SK-N-SH (cell line): ENCODE measurements around the gene IGF2BP2. TPM values are rescaled to one million over a fixed set of nuclear protein-coding genes. Genes with fewer than 3 reads are reported as not detected.

Experiments used
- CTCF ChIA-PET: fragments of 300-600, 350-600 bp; formaldehyde crosslinking; extraction: SDS; loops from one replicate; lab custom pipeline; 2021; lab: Yijun Ruan, JAX
- POLR2A ChIA-PET: fragments of 350-600 bp; sonication (Branson Sonifier 250); formaldehyde crosslinking; extraction: SDS; loops from one replicate; lab custom pipeline; 2020; ENCODE audit warnings: antibody characterized with exemption, inconsistent platforms; lab: Yijun Ruan, JAX
- DNase-seq: peaks from one replicate; pipeline ENCODE4 v3.0.0; 2012
- H2AFZ ChIP-seq: fragments of 200-600 bp; sonication (generic); 2 replicates; pipeline ENCODE4 v1.8.1; 2016; ENCODE audit warnings: antibody characterized with exemption, mild to moderate bottlenecking, low read depth
- H3F3A ChIP-seq: fragments of 200-600 bp; sonication (generic); replicated peaks from 2 replicates; pipeline ENCODE3; 2016; ENCODE audit warnings: antibody characterized with exemption, mild to moderate bottlenecking; ENCODE audit not compliant: insufficient read depth
- H3K27ac ChIP-seq, 2 experiments: fragments of 200-500 bp in 1 of 2; fragments of 200-600 bp in 1 of 2; sonication (Bioruptor generic) in 1 of 2; sonication (generic), shearing (Covaris generic) in 1 of 2; 2 replicates each; pipeline versions ENCODE4 v1.5.1 to v1.6.1; 2014 to 2016; ENCODE audit warnings: low read depth in 2 of 2, inconsistent platforms in 1 of 2, low read length in 1 of 2, mild to moderate bottlenecking in 1 of 2, mixed read lengths in 1 of 2
- H3K27me3 ChIP-seq: fragments of 200-600 bp; sonication (generic), shearing (Covaris generic); 2 replicates; pipeline ENCODE4 v1.6.1; 2016; ENCODE audit warnings: mixed run types; ENCODE audit not compliant: insufficient read depth
- H3K36me3 ChIP-seq, 2 experiments: fragments of 200-500 bp in 1 of 2; fragments of 200-600 bp in 1 of 2; sonication (Bioruptor generic) in 1 of 2; sonication (generic) in 1 of 2; replicated peaks in 1 of 2; 2 replicates each; pipeline versions ENCODE3 to v1.5.1; 2014 to 2016; ENCODE audit warnings: low read length in 1 of 2, mild to moderate bottlenecking in 1 of 2; ENCODE audit not compliant: insufficient read depth in 2 of 2, control insufficient read depth in 1 of 2
- H3K4me1 ChIP-seq, 2 experiments: fragments of 200-500 bp in 1 of 2; fragments of 200-600 bp in 1 of 2; sonication (Bioruptor generic) in 1 of 2; sonication (generic), shearing (Covaris generic) in 1 of 2; 2 replicates each; pipeline versions ENCODE4 v1.5.1 to v1.6.1; 2014 to 2016; ENCODE audit warnings: low read depth in 1 of 2, low read length in 1 of 2, mixed run types in 1 of 2; ENCODE audit not compliant: insufficient read depth in 2 of 2, control insufficient read depth in 1 of 2
- H3K4me2 ChIP-seq: fragments of 200-600 bp; sonication (generic), shearing (Covaris generic); 2 replicates; pipeline ENCODE4 v1.6.1; 2017; ENCODE audit warnings: mixed run types
- H3K4me3 ChIP-seq, 2 experiments: fragments of 200-500 bp in 1 of 2; fragments of 200-600 bp in 1 of 2; sonication (Bioruptor generic) in 1 of 2; sonication (generic), shearing (Covaris generic) in 1 of 2; 2 replicates each; pipeline versions ENCODE4 v1.5.1 to v1.8.1; 2014 to 2016; ENCODE audit warnings: low read depth in 2 of 2, inconsistent platforms in 1 of 2, low read length in 1 of 2, mild to moderate bottlenecking in 1 of 2, mixed read lengths in 1 of 2, moderate library complexity in 1 of 2
- H3K79me2 ChIP-seq: fragments of 200-600 bp; sonication (generic); 2 replicates; pipeline ENCODE4 v1.8.1; 2017; ENCODE audit warnings: mild to moderate bottlenecking; ENCODE audit not compliant: insufficient read depth
- H3K9ac ChIP-seq: fragments of 200-600 bp; sonication (generic); 2 replicates; pipeline ENCODE4 v1.6.1; 2017; ENCODE audit warnings: mixed run types
- H3K9me2 ChIP-seq: fragments of 200-600 bp; sonication (generic); 2 replicates; pipeline ENCODE4 v1.6.1; 2017; ENCODE audit warnings: mixed run types
- H3K9me3 ChIP-seq: fragments of 200-600 bp; sonication (generic); 2 replicates; pipeline ENCODE4 v1.6.1; 2017; ENCODE audit warnings: mixed run types, mild to moderate bottlenecking, moderate library complexity
- H4K20me1 ChIP-seq: fragments of 200-600 bp; sonication (generic); 2 replicates; pipeline ENCODE4 v1.6.1; 2017; ENCODE audit warnings: mild to moderate bottlenecking, mixed run types; ENCODE audit not compliant: insufficient read depth
- CHD2 ChIP-seq: fragments of 150-350 bp; IDR thresholded peaks from 2 replicates; pipeline ENCODE4 v1.6.1; 2018; ENCODE audit warnings: low read length; ENCODE audit not compliant: partially characterized antibody
- ELF1 ChIP-seq: IDR thresholded peaks from 2 replicates; pipeline ENCODE4 v1.4.0; 2012
- EP300 ChIP-seq, 2 experiments: IDR thresholded peaks; 2 replicates each; pipeline versions ENCODE4 v1.4.0 to v1.6.1; 2012; ENCODE audit warnings: borderline replicate concordance in 1 of 2, low read depth in 1 of 2, low read length in 1 of 2
- FOXJ3 ChIP-seq: sonication (generic); formaldehyde crosslinking; IDR thresholded peaks from 2 replicates; pipeline ENCODE4 v1.5.1; 2020; ENCODE audit warnings: mild to moderate bottlenecking, missing genetic modification reagents
- GABPA ChIP-seq: IDR thresholded peaks from 2 replicates; pipeline ENCODE4 v1.4.0; 2012; ENCODE audit warnings: low read depth, mild to moderate bottlenecking
- GATA2 ChIP-seq: sonication (generic); formaldehyde crosslinking; IDR thresholded peaks from 2 replicates; pipeline ENCODE4 v1.5.0; 2020; ENCODE audit warnings: mild to moderate bottlenecking, missing genetic modification reagents
- MEF2A ChIP-seq: IDR thresholded peaks from 2 replicates; pipeline ENCODE4 v1.4.0; 2012; ENCODE audit warnings: low read depth, borderline replicate concordance
- NFIC ChIP-seq: IDR thresholded peaks from 2 replicates; pipeline ENCODE4 v1.4.0; 2012; ENCODE audit warnings: borderline replicate concordance
- POLR2AphosphoS5 ChIP-seq: IDR thresholded peaks from 2 replicates; pipeline ENCODE4 v1.6.1; 2012; ENCODE audit warnings: low read depth, low read length
- RAD21 ChIP-seq: IDR thresholded peaks from 2 replicates; pipeline ENCODE4 v1.6.1; 2012; ENCODE audit warnings: mild to moderate bottlenecking, low read length
- RCOR1 ChIP-seq: fragments of 150-350 bp; IDR thresholded peaks from 2 replicates; pipeline ENCODE4 v1.6.1; 2017; ENCODE audit warnings: antibody characterized with exemption, low read length
- RFX5 ChIP-seq: IDR thresholded peaks from 2 replicates; pipeline ENCODE4 v1.6.1; 2012; ENCODE audit warnings: mild to moderate bottlenecking, improper control_type of control experiment, low read length
- SIN3A ChIP-seq: IDR thresholded peaks from 2 replicates; pipeline ENCODE4 v1.6.1; 2012; ENCODE audit warnings: low read depth, mild to moderate bottlenecking, low read length, moderate library complexity, borderline replicate concordance
- TEAD4 ChIP-seq: IDR thresholded peaks from 2 replicates; pipeline ENCODE4 v1.4.0; 2012; ENCODE audit warnings: mild to moderate bottlenecking, borderline replicate concordance; ENCODE audit not compliant: insufficient read depth
- WGBS: methylation state at CpG from one replicate; pipeline ENCODE4 v1.1.6; 2017; ENCODE audit warnings: low lambda C conversion rate; 5-methylcytosine and 5-hydroxymethylcytosine counted together
- polyA plus RNA-seq, 3 experiments: library from polyadenylated mRNA; depleted of rRNA; stranded (reverse); fragments of >200 nt; gene quantifications; 2 replicates each; pipeline ENCODE4 v1.2.3, GENCODE V29; 2012
- TF ChIP-seq, protein P1 (sequence below): IDR thresholded peaks from 2 replicates; pipeline ENCODE4 v1.4.0; 2012; ENCODE audit warnings: low read depth
- TF ChIP-seq, protein P2 (sequence below): IDR thresholded peaks from 2 replicates; pipeline ENCODE4 v1.6.1; 2012; ENCODE audit warnings: mild to moderate bottlenecking, low read depth, low read length, moderate library complexity
- TF ChIP-seq, protein P3 (sequence below): IDR thresholded peaks from 2 replicates; pipeline ENCODE4; 2012
- TF ChIP-seq, protein P4 (sequence below): fragments of 150-350 bp; IDR thresholded peaks from 2 replicates; pipeline ENCODE4 v1.6.1; 2016; ENCODE audit warnings: mild to moderate bottlenecking, low read depth, low read length

The IGF2BP2 gene
- polyA plus RNA-seq, 1 of the 3 experiments (the other 2 are of a cell fraction), result 5.4 TPM

DNA sequence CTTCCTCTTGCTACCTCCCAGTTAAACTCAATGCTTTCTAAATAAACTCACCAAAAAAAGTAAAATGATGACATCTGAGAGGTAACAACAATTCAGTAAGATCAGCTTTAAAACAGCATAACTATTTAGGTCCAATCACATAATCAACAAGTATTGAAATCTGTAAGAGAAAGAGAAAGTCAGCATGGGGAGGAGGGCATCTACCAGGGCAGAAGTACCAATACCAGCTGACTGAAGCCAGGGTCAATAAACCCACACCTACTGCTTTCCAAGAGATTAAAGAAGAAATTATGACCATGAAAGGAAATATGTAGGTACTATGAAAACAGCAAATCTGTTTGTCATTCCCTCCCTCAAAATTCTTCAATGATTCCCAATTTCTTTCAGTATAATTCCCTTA, 42.2 kb upstream of the IGF2BP2 start (continued):
- TF ChIP-seq RCOR1 (no peak), RFX5 (no peak), MEF2A (no peak), TEAD4 (no peak), GATA2 (CRISPR knock-in tag) (no peak), SIN3A (no peak)

DNA sequence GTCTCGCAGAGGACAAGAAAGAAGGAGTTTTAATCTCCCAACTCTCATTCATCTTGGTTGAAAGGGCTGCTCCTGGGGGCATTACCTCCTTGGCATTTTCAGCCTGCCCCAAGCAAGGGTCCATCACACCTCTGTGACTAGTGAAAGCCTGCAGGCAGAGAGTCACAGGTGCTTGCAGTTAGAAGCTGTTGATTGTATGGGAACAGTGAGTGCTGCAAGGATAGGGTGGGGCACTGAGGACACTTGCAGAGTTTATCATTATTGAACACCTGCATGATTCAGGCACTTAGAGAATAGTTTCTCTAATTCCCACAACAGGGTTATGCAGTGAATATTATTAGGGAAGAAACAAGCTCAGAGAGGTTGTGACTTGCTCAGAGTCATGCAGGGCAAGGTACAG, 41.7 kb upstream of the IGF2BP2 start:
- CTCF ChIA-PET, result interaction anchor here (1.1 kb wide), 1 partner anchor 77 kb away, joined by 3 read pairs; no protein-coding TSS in a partner anchor
- no peak overlapping the region for H3K9ac ChIP-seq
- H3K36me3 ChIP-seq, result no peaks in the 10 kb centered on the region
- POLR2A ChIA-PET, result no interaction called here
- H4K20me1 ChIP-seq, result no peaks in the 10 kb centered on the region
- no peaks in the 10 kb centered on the region for H3K4me1 ChIP-seq
- H3K27me3 ChIP-seq, result peaks cover 8% of the 10 kb centered on the region; the same call in 1 of the 2 replicates
- no peak overlapping the region for H3K4me2 ChIP-seq
- no peaks in the 10 kb centered on the region for H3F3A ChIP-seq
- H3K4me3 ChIP-seq, result no peak overlapping the region
- H3K27ac ChIP-seq, result no peak overlapping the region
- H3K9me3 ChIP-seq, result no peaks in the 10 kb centered on the region
- H3K79me2 ChIP-seq, result no peaks in the 10 kb centered on the region
- no peaks in the 10 kb centered on the region for H3K9me2 ChIP-seq
- WGBS, result 60% methylated on average over 1 of the region's 1 CpG
- DNase-seq, result no peak
- no peak overlapping the region for H2AFZ ChIP-seq
- TF ChIP-seq EP300 (IDR thresholded peaks at IDR 0.05; ENCODE audit: borderline replicate concordance in 1 of 2, low read depth in 1 of 2, low read length in 1 of 2) (no peak), NFIC (no peak), GATA2 (CRISPR knock-in tag) (no peak), RAD21 (no peak)
- TF ChIP-seq, protein P1, sequence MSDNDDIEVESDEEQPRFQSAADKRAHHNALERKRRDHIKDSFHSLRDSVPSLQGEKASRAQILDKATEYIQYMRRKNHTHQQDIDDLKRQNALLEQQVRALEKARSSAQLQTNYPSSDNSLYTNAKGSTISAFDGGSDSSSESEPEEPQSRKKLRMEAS, result no peak
- TF ChIP-seq, protein P2, sequence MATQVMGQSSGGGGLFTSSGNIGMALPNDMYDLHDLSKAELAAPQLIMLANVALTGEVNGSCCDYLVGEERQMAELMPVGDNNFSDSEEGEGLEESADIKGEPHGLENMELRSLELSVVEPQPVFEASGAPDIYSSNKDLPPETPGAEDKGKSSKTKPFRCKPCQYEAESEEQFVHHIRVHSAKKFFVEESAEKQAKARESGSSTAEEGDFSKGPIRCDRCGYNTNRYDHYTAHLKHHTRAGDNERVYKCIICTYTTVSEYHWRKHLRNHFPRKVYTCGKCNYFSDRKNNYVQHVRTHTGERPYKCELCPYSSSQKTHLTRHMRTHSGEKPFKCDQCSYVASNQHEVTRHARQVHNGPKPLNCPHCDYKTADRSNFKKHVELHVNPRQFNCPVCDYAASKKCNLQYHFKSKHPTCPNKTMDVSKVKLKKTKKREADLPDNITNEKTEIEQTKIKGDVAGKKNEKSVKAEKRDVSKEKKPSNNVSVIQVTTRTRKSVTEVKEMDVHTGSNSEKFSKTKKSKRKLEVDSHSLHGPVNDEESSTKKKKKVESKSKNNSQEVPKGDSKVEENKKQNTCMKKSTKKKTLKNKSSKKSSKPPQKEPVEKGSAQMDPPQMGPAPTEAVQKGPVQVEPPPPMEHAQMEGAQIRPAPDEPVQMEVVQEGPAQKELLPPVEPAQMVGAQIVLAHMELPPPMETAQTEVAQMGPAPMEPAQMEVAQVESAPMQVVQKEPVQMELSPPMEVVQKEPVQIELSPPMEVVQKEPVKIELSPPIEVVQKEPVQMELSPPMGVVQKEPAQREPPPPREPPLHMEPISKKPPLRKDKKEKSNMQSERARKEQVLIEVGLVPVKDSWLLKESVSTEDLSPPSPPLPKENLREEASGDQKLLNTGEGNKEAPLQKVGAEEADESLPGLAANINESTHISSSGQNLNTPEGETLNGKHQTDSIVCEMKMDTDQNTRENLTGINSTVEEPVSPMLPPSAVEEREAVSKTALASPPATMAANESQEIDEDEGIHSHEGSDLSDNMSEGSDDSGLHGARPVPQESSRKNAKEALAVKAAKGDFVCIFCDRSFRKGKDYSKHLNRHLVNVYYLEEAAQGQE, result no peak

DNA sequence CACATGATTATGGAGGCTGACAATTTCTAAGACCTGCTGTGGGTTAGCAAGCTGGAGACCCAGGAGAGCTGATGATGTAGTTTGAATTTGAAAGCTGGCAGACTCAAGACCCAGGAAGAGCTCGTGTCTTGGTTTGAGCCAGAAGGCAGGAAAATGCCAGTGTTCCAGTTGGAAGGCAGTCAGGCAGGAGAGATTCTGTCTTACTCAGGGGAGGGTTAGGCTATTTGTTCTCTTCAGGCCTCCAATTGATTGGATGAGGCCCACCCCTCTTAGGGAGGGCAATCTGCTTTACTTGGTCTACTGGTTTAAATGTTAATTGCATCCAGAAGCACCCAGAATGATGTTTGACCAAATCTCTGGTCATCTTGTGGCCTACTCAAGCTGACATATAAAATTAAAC, 40.4 kb upstream of the IGF2BP2 start:
- DNase-seq, result no peak
- Histone ChIP-seq H3K9me3 (no peaks in the 10 kb centered on the region), H3K4me2 (no peak overlapping the region), H2AFZ (no peak overlapping the region), H3K4me1 (no peaks in the 10 kb centered on the region)
- CTCF ChIA-PET, result interaction anchor here (0.8 to 1.1 kb wide), 3 partner anchors 42 to 205 kb away, joined by 3 to 5 read pairs (median 3); no protein-coding TSS in a partner anchor
- 100% methylated on average over 1 of the region's 1 CpG for WGBS
- TF ChIP-seq CHD2 (no peak), FOXJ3 (CRISPR knock-in tag) (no peak), GABPA (no peak), ELF1 (no peak), TEAD4 (no peak), POLR2AphosphoS5 (no peak), RAD21 (no peak), SIN3A (no peak)
- TF ChIP-seq, protein P3, sequence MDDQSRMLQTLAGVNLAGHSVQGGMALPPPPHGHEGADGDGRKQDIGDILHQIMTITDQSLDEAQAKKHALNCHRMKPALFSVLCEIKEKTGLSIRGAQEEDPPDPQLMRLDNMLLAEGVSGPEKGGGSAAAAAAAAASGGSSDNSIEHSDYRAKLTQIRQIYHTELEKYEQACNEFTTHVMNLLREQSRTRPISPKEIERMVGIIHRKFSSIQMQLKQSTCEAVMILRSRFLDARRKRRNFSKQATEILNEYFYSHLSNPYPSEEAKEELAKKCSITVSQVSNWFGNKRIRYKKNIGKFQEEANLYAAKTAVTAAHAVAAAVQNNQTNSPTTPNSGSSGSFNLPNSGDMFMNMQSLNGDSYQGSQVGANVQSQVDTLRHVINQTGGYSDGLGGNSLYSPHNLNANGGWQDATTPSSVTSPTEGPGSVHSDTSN, result no peak
- TF ChIP-seq, protein P4, sequence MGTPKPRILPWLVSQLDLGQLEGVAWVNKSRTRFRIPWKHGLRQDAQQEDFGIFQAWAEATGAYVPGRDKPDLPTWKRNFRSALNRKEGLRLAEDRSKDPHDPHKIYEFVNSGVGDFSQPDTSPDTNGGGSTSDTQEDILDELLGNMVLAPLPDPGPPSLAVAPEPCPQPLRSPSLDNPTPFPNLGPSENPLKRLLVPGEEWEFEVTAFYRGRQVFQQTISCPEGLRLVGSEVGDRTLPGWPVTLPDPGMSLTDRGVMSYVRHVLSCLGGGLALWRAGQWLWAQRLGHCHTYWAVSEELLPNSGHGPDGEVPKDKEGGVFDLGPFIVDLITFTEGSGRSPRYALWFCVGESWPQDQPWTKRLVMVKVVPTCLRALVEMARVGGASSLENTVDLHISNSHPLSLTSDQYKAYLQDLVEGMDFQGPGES, result no peak
- TF ChIP-seq, all 33 proteins: peak for 0
- Histone ChIP-seq H3K36me3 (no peaks in the 10 kb centered on the region), H3K9ac (no peak overlapping the region), H4K20me1 (no peaks in the 10 kb centered on the region), H3K79me2 (no peaks in the 10 kb centered on the region), H3K27me3 (0 out of 2 replicates have a peak, but pooled peaks cover 8% of the 10 kb centered on the region), H3K9me2 (no peaks in the 10 kb centered on the region), H3K4me3 (no peak overlapping the region), H3F3A (no peaks in the 10 kb centered on the region), H3K27ac (no peak overlapping the region)
- POLR2A ChIA-PET, result no interaction called here
